Left lung (tissue), 10 donors: ENCODE results near the gene PKM. TPM values are rescaled to one million over a fixed set of nuclear protein-coding genes. Genes with fewer than 3 reads are reported as not detected.

Experiments
- ATAC-seq: fragments of 200-7000 bp; cut with Tn5 transposase; one replicate; pipeline ENCODE4 v1.9.1; 2020; ENCODE audit warnings: moderate library complexity
- DNase-seq, 4 donors: peaks; one replicate each; pipeline ENCODE4 v3.0.0-alpha.2; 2013 to 2020
- H3K27ac ChIP-seq, 2 donors: fragments of 200-600 bp; sonication (generic) in 1 of 2; one replicate each; pipeline versions ENCODE4 v1.5.0 to v1.8.0; 2020 to 2021
- H3K27me3 ChIP-seq, 2 donors: fragments of 200-600 bp; sonication (generic) in 1 of 2; one replicate each; pipeline versions ENCODE4 v1.5.0 to v1.8.0; 2020 to 2021
- H3K36me3 ChIP-seq, 2 donors: fragments of 200-600 bp; sonication (generic) in 1 of 2; one replicate each; pipeline versions ENCODE4 v1.5.0 to v1.8.0; 2020 to 2021
- H3K4me1 ChIP-seq, 2 donors: fragments of 200-600 bp; one replicate each; pipeline ENCODE4 v1.8.0; 2021
- H3K4me3 ChIP-seq, 2 donors: fragments of 200-600 bp; sonication (generic) in 1 of 2; one replicate each; pipeline versions ENCODE4 v1.5.0 to v1.8.0; 2020 to 2021; ENCODE audit warnings: mild to moderate bottlenecking in 1 of 2
- H3K9me3 ChIP-seq, 2 donors: fragments of 200-600 bp; sonication (generic) in 1 of 2; one replicate each; pipeline versions ENCODE4 v1.5.0 to v1.8.0; 2020 to 2021
- CTCF ChIP-seq, 2 donors: fragments of 200-600 bp; sonication (generic) in 1 of 2; IDR thresholded peaks; one replicate each; pipeline versions ENCODE4 v1.5.0 to v1.8.0; 2021; ENCODE audit warnings: antibody characterized with exemption in 2 of 2
- intact Hi-C, 2 donors: fragments of 100-400 bp; cut with DNase I; formaldehyde crosslinking; loops; one replicate each; pipeline versions ENCODE4 v1.11.2 to v1.14.2; 2022
- polyA plus RNA-seq, 6 donors: library from polyadenylated mRNA; unstranded; fragments of 120-200 nt; gene quantifications; one replicate each; pipeline ENCODE4 v1.2.1, GENCODE V29; 2013; ENCODE audit not compliant: insufficient read length in 6 of 6
- total RNA-seq, 2 donors: library from RNA; stranded (reverse); fragmentation: NEBNext Ultra II Directional; extraction: Animal tissue kit (Norgen Biotek cat#: 25700); gene quantifications; one replicate each; pipeline ENCODE4 v1.2.1, GENCODE V29; 2021
- donor health status: DM: no; HTN: yes; CAD: no.
- donor health status: DM: no; HTN: no; CAD: no.

Gene PKM
- total and polyA plus RNA-seq, 8 donors = 538 to 991 (median 573) TPM

GRCh38 chr15:72199721-72200212, 31.2 kb downstream of the PKM start:
- peaks cover 0 to 70% of the 10 kb centered on the region in 2 donors for H3K36me3 ChIP-seq

DNA sequence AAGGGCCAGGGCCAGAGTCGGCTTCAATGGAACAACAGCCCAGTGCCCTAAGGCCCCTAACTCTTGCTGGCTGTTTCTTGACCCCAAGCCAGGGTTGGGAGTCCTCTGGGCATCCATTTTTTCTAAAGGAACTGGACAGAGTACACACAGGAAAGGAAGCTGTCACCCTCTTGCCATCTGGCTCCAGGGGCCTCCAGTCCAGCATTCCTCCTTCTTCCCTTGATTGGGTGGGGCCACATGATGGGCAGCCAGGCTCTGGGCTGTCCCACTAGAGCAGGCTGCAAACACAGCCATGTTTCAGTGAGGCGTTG, 31.8 kb downstream of the PKM start:
- no peak for TF ChIP-seq CTCF (IDR thresholded peaks at IDR 0.05)
- H3K27me3 ChIP-seq = peaks cover 0 to 27% of the 10 kb centered on the region in 2 donors
- no peaks in the 10 kb centered on the region for H3K9me3 ChIP-seq
- peak; percentile 8 for ATAC-seq
- intact Hi-C loops = no loop called here
- peaks cover 0 to 64% of the 10 kb centered on the region in 2 donors for H3K36me3 ChIP-seq
- H3K4me3 ChIP-seq = no peak overlapping the region
- H3K27ac ChIP-seq = peak overlapping the region; percentile 10 to 68
- no peak for DNase-seq
- H3K4me1 ChIP-seq = peaks cover 12 to 56% of the 10 kb centered on the region in 2 donors

More at GRCh38 chr15:72199721-72200212, 31.2 kb downstream of the PKM start:
- ATAC-seq = peak; percentile 67
- Histone ChIP-seq H3K27me3 (peaks cover 0 to 27% of the 10 kb centered on the region in 2 donors), H3K27ac (peak overlapping the region; percentile 10 to 68), H3K4me3 (no peak overlapping the region), H3K9me3 (no peaks in the 10 kb centered on the region), H3K4me1 (peaks cover 12 to 54% of the 10 kb centered on the region in 2 donors)
- peak in 3 of 4 donors; percentile 64 to 79 (median 73) for DNase-seq
- intact Hi-C loops = loop anchor here in 1 of 2 donors (10.0 kb wide), 1 partner anchor 85 kb away; no protein-coding TSS in a partner anchor
- TF ChIP-seq CTCF (IDR thresholded peaks at IDR 0.05) = peak; percentile 89 to 93

GRCh38 chr15:72198356-72199204, 32.4 kb downstream of the PKM start:
- Histone ChIP-seq H3K27me3 (peaks cover 0 to 27% of the 10 kb centered on the region in 2 donors), H3K27ac (peak overlapping the region; percentile 39 to 68), H3K36me3 (peaks cover 0 to 58% of the 10 kb centered on the region in 2 donors), H3K4me1 (peaks cover 12 to 56% of the 10 kb centered on the region in 2 donors), H3K4me3 (no peak overlapping the region), H3K9me3 (no peaks in the 10 kb centered on the region)
- ATAC-seq (peak; percentile 63), DNase-seq (peak in 1 of 4 donors; percentile 76)
- no peak for TF ChIP-seq CTCF (IDR thresholded peaks at IDR 0.05)
- intact Hi-C loops = no loop called here

DNA sequence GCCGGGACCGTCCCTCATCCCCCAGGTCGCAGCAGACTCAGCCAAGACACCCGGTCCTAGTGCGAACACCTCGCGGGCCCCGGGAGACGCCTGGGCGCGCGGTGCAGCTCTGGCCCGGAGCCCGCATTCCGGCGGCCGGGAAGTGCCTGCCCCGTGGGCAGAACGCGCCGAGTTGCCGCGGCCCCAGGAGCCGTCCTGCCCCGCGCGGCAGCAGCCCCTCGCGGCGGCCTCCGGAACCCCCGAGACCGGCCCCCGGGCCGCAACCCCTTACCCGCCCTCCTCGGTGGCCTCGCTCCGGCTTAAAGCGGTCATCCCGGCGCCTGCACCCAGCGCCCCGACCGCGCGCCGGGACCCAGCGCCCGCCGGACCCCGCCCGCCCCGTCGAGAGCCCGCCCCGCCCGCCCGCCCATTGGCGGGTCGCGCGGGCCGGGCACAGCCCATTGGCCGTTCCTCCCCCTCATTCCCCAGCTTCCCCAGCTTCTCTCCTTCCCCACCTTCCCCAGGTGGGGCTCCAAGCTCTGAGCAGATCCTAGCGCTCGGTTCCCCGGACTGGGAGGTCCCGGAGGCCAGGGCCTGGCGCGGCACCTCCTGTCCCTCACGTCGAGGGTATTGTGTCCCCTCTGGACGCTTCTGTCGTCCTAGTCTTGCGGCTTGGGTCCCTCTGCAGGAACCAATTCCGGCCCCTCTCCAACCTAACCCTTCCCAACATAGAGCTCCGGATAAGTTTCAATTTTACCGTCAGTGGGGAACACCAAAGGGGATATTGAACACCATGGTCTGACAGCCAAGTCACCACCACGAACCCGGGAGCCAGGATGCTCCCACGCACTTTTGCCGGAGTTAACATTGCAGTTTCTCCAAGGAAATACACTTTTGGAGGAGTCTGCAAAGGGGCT, 33.3 kb downstream of the PKM start, which contains the start of gene GRAMD2A:
GRAMD2A (minus strand) TSS at position 328 of the 896 bp plus-strand sequence.
- no peak for TF ChIP-seq CTCF (IDR thresholded peaks at IDR 0.05)
- Histone ChIP-seq H3K36me3 (peaks cover 0 to 49% of the 10 kb centered on the region in 2 donors), H3K27ac (peak within 1 kb of the TSS; percentile 69 to 71), H3K4me1 (peaks cover 12 to 56% of the 10 kb centered on the region in 2 donors), H3K27me3 (peaks cover 0 to 27% of the 10 kb centered on the region in 2 donors), H3K4me3 (peak within 1 kb of the TSS; percentile 45 to 50), H3K9me3 (no peaks in the 10 kb centered on the region)
- DNase-seq = peak in 2 of 4 donors; percentile 69 to 89
- intact Hi-C loops = no loop called here
- ATAC-seq = peak; percentile 65
